CD4-positive, alpha-beta memory T cell (primary cell): Measurements from ENCODE around the gene BRAF. TPM values are rescaled to one million over a fixed set of nuclear protein-coding genes. Genes with fewer than 3 reads are reported as not detected.

Experiments
- CTCF ChIA-PET: fragments of 350-600 bp; sonication (Branson Sonifier 250); formaldehyde crosslinking; loops from one replicate; lab custom pipeline; 2021; ENCODE audit warnings: inconsistent platforms; ENCODE audit not compliant: partially characterized antibody; lab: Charles Lee
- POLR2A ChIA-PET: fragments of 350-600 bp; sonication (Branson Sonifier 250); formaldehyde crosslinking; loops from one replicate; lab custom pipeline; 2021; ENCODE audit not compliant: partially characterized antibody; lab: Charles Lee
- DNase-seq, 5 donors: peaks; one replicate each; pipeline versions ENCODE4 v3.0.0 to v3.0.0-alpha.2; 2020 to 2022; ENCODE audit warnings: mixed read lengths in 1 of 5
- H3K27ac ChIP-seq: one replicate; pipeline ENCODE4 v1.7.0; 2013; ENCODE audit warnings: low read depth, low read length
- H3K27me3 ChIP-seq: 2 replicates; pipeline ENCODE4 v1.7.0; 2013; ENCODE audit warnings: mild to moderate bottlenecking, low read length, moderate library complexity; ENCODE audit not compliant: insufficient read depth
- H3K36me3 ChIP-seq: 2 replicates; pipeline ENCODE4 v1.7.0; 2013; ENCODE audit warnings: mild to moderate bottlenecking, low read length, moderate library complexity; ENCODE audit not compliant: insufficient read depth
- H3K4me1 ChIP-seq: 2 replicates; pipeline ENCODE4 v1.7.0; 2013; ENCODE audit warnings: mild to moderate bottlenecking, low read length, moderate library complexity; ENCODE audit not compliant: insufficient read depth
- H3K4me3 ChIP-seq, 2 donors: one replicate each; pipeline ENCODE4 v1.7.0; 2013; ENCODE audit warnings: low read length in 2 of 2, mild to moderate bottlenecking in 1 of 2
- H3K9me3 ChIP-seq, 2 donors: one replicate each; pipeline ENCODE4 v1.7.0; 2013; ENCODE audit warnings: low read length in 2 of 2, control low read depth in 1 of 2; ENCODE audit not compliant: control insufficient read depth in 1 of 2
- H3K27ac Mint-ChIP-seq, 7 donors: one replicate each; pipeline ENCODE4 v1.8.0; 2020 to 2021; ENCODE audit warnings: mixed read lengths in 7 of 7, mild to moderate bottlenecking in 6 of 7, inconsistent platforms in 3 of 7, moderate library complexity in 3 of 7
- H3K27me3 Mint-ChIP-seq, 2 donors: one replicate each; pipeline ENCODE4 v1.8.0; 2020 to 2021; ENCODE audit warnings: mixed read lengths in 2 of 2
- H3K36me3 Mint-ChIP-seq, 2 donors: one replicate each; pipeline ENCODE4 v1.8.0; 2020 to 2021; ENCODE audit warnings: mixed read lengths in 2 of 2, inconsistent platforms in 1 of 2, mild to moderate bottlenecking in 1 of 2
- H3K4me1 Mint-ChIP-seq, 4 donors: one replicate each; pipeline ENCODE4 v1.8.0; 2020 to 2021; ENCODE audit warnings: mixed read lengths in 4 of 4, mild to moderate bottlenecking in 1 of 4
- H3K4me3 Mint-ChIP-seq, 8 donors: one replicate each; pipeline ENCODE4 v1.8.0; 2020 to 2021; ENCODE audit warnings: mixed read lengths in 8 of 8, mild to moderate bottlenecking in 7 of 8, moderate library complexity in 6 of 8, inconsistent platforms in 3 of 8
- H3K9me3 Mint-ChIP-seq, 8 donors: one replicate each; pipeline ENCODE4 v1.8.0; 2020 to 2021; ENCODE audit warnings: mixed read lengths in 8 of 8, mild to moderate bottlenecking in 5 of 8, inconsistent platforms in 3 of 8, moderate library complexity in 1 of 8
- intact Hi-C: fragments of 100-400 bp; cut with micrococcal nuclease; formaldehyde crosslinking; loops from one replicate; pipeline ENCODE4 v1.15.1; 2023
- polyA plus RNA-seq, 2 donors: library from polyadenylated mRNA; unstranded; fragments of 300-500 nt; fragmentation: Illumina TruSeq; gene quantifications; one replicate each; pipeline ENCODE4 v1.2.3, GENCODE V29; 2021
- total RNA-seq, 2 experiments: library from RNA; stranded (reverse); gene quantifications; one replicate each; pipeline ENCODE4 v1.2.3, GENCODE V29; 2021

The BRAF gene
- total and polyA plus RNA-seq, 4 experiments from 2014 or later = 10.0 to 52.5 (median 28.8) TPM

GRCh38 chr7:140688341-140688740 is 236.4 kb downstream of the BRAF start:
- H3K4me1 Mint-ChIP-seq = peaks cover 0 to 1% (median 0%) of the 10 kb centered on the region in 4 donors
- peaks cover 0 to 1% (median 0%) of the 10 kb centered on the region in 8 donors for H3K9me3 Mint-ChIP-seq
- ChIA-PET POLR2A (no interaction called here), CTCF (no interaction called here)
- no peak overlapping the region for H3K4me3 Mint-ChIP-seq
- Histone ChIP-seq H3K9me3 (no peaks in the 10 kb centered on the region), H3K4me1 (no peaks in the 10 kb centered on the region), H3K27ac (no peak overlapping the region), H3K4me3 (no peak overlapping the region), H3K36me3 (peaks cover 7% of the 10 kb centered on the region), H3K27me3 (no peaks in the 10 kb centered on the region)
- H3K27ac Mint-ChIP-seq = peak overlapping the region in 2 of 7 donors; percentile 60 to 73
- DNase-seq = no peak
- peaks cover 31 to 54% of the 10 kb centered on the region in 2 donors for H3K36me3 Mint-ChIP-seq
- intact Hi-C loops = no loop called here
- H3K27me3 Mint-ChIP-seq = no peaks in the 10 kb centered on the region

- CTCF ChIA-PET = no interaction called here
- Histone ChIP-seq H3K4me1 (no peaks in the 10 kb centered on the region), H3K27me3 (no peaks in the 10 kb centered on the region), H3K36me3 (peaks cover 7% of the 10 kb centered on the region), H3K27ac (no peak overlapping the region), H3K9me3 (no peaks in the 10 kb centered on the region), H3K4me3 (no peak overlapping the region)
- no peak for DNase-seq
- H3K36me3 Mint-ChIP-seq = peaks cover 32 to 52% of the 10 kb centered on the region in 2 donors
- H3K27ac Mint-ChIP-seq = peak overlapping the region in 2 of 7 donors; percentile 60 to 61
- POLR2A ChIA-PET = interaction anchor here (0.6 to 1.7 kb wide), 3 partner anchors 9 to 30 kb away, joined by 3 to 6 read pairs (median 4); partner anchors contain the start of gene NDUFB2
- H3K9me3 Mint-ChIP-seq = peaks cover 0 to 1% (median 0%) of the 10 kb centered on the region in 8 donors
- peaks cover 0 to 4% (median 1%) of the 10 kb centered on the region in 4 donors for H3K4me1 Mint-ChIP-seq
- no peak overlapping the region for H3K4me3 Mint-ChIP-seq
- no peaks in the 10 kb centered on the region for H3K27me3 Mint-ChIP-seq
- intact Hi-C loops = no loop called here
These were observed 237.8 kb downstream of the BRAF start for GRCh38 chr7:140686921-140687320.

- Mint-ChIP-seq H3K9me3 (peaks cover 0 to 3% (median 0%) of the 10 kb centered on the region in 8 donors), H3K36me3 (peaks cover 34 to 51% of the 10 kb centered on the region in 2 donors), H3K27me3 (no peaks in the 10 kb centered on the region), H3K27ac (peak overlapping the region in 2 of 7 donors; percentile 22 to 30), H3K4me1 (peaks cover 0 to 4% (median 1%) of the 10 kb centered on the region in 4 donors), H3K4me3 (no peak overlapping the region)
- ChIA-PET POLR2A (interaction anchor here (1.3 to 1.7 kb wide), 2 partner anchors 11 to 12 kb away, joined by 3 to 6 read pairs; partner anchors contain the start of gene NDUFB2), CTCF (interaction anchor here (1.4 kb wide), 1 partner anchor 11 kb away, joined by 6 read pairs; no protein-coding TSS in a partner anchor)
- DNase-seq = no peak
- Histone ChIP-seq H3K36me3 (peaks cover 12% of the 10 kb centered on the region), H3K27ac (no peak overlapping the region), H3K9me3 (no peaks in the 10 kb centered on the region), H3K4me3 (no peak overlapping the region), H3K4me1 (no peaks in the 10 kb centered on the region), H3K27me3 (no peaks in the 10 kb centered on the region)
- intact Hi-C loops = no loop called here
These were observed 239.2 kb downstream of the BRAF start for GRCh38 chr7:140685407-140686087.

- intact Hi-C loops = no loop called here
- Mint-ChIP-seq H3K9me3 (peaks cover 0 to 3% (median 0%) of the 10 kb centered on the region in 8 donors), H3K36me3 (peaks cover 43 to 56% of the 10 kb centered on the region in 2 donors), H3K27me3 (no peaks in the 10 kb centered on the region), H3K4me3 (no peak overlapping the region), H3K27ac (peak overlapping the region in 3 of 7 donors; percentile 51 to 61 (median 60)), H3K4me1 (peaks cover 0 to 4% (median 1%) of the 10 kb centered on the region in 4 donors)
- Histone ChIP-seq H3K36me3 (peaks cover 12% of the 10 kb centered on the region), H3K4me1 (no peaks in the 10 kb centered on the region), H3K4me3 (no peak overlapping the region), H3K27me3 (no peaks in the 10 kb centered on the region), H3K27ac (no peak overlapping the region), H3K9me3 (no peaks in the 10 kb centered on the region)
- ChIA-PET CTCF (interaction anchor here (1.4 kb wide), 1 partner anchor 10 kb away, joined by 6 read pairs; no protein-coding TSS in a partner anchor), POLR2A (no interaction called here)
- DNase-seq = no peak
These were observed 240.4 kb downstream of the BRAF start for GRCh38 chr7:140684066-140684950.

GRCh38 chr7:140683657-140684056 is 241.1 kb downstream of the BRAF start:
- DNase-seq = no peak
- ChIA-PET CTCF (no interaction called here), POLR2A (no interaction called here)
- H3K4me1 Mint-ChIP-seq = peaks cover 0 to 4% (median 1%) of the 10 kb centered on the region in 4 donors
- Histone ChIP-seq H3K9me3 (no peaks in the 10 kb centered on the region), H3K27ac (no peak overlapping the region), H3K27me3 (no peaks in the 10 kb centered on the region), H3K4me3 (no peak overlapping the region), H3K36me3 (peaks cover 10% of the 10 kb centered on the region), H3K4me1 (no peaks in the 10 kb centered on the region)
- peaks cover 47 to 61% of the 10 kb centered on the region in 2 donors for H3K36me3 Mint-ChIP-seq
- H3K4me3 Mint-ChIP-seq = no peak overlapping the region
- H3K27ac Mint-ChIP-seq = peak overlapping the region in 2 of 7 donors; percentile 57 to 61
- intact Hi-C loops = no loop called here
- H3K9me3 Mint-ChIP-seq = peaks cover 0 to 3% (median 0%) of the 10 kb centered on the region in 8 donors
- no peaks in the 10 kb centered on the region for H3K27me3 Mint-ChIP-seq

- H3K36me3 Mint-ChIP-seq = peaks cover 54 to 63% of the 10 kb centered on the region in 2 donors
- peaks cover 0 to 10% (median 6%) of the 10 kb centered on the region in 4 donors for H3K4me1 Mint-ChIP-seq
These were observed 243.0 kb downstream of the BRAF start for GRCh38 chr7:140681766-140682165.

More at GRCh38 chr7:140681766-140682165, 243.0 kb downstream of the BRAF start:
- intact Hi-C loops = no loop called here
- no peaks in the 10 kb centered on the region for H3K27me3 Mint-ChIP-seq
- Histone ChIP-seq H3K4me3 (no peak overlapping the region), H3K27me3 (no peaks in the 10 kb centered on the region), H3K9me3 (no peaks in the 10 kb centered on the region), H3K27ac (no peak overlapping the region), H3K36me3 (peaks cover 14% of the 10 kb centered on the region), H3K4me1 (no peaks in the 10 kb centered on the region)
- ChIA-PET CTCF (interaction anchor here (1.2 to 1.4 kb wide), 2 partner anchors 9 to 34 kb away, joined by 3 read pairs; partner anchors contain the start of gene ADCK2), POLR2A (interaction anchor here (1.3 kb wide), 1 partner anchor 9 kb away, joined by 4 read pairs; the partner anchor contains the start of gene ADCK2)
- H3K9me3 Mint-ChIP-seq = peaks cover 0 to 3% (median 0%) of the 10 kb centered on the region in 8 donors
- H3K27ac Mint-ChIP-seq = no peak overlapping the region
- H3K4me3 Mint-ChIP-seq = no peak overlapping the region
- no peak for DNase-seq
